ENCODE measurements around the gene KIAA1143. TPM values are rescaled to one million over a fixed set of nuclear protein-coding genes. Genes with fewer than 3 reads are reported as not detected.
A peak's percentile ranks its signal among the peaks of the same experiment; 100 is the strongest.

KIAA1143 gene
- 17.9 TPM for total RNA-seq
- long read RNA-seq, full-length matches to known transcripts = 9 of 14 reads
- long read RNA-seq, partial matches to known transcripts = 0 of 14 reads
- long read RNA-seq, other reads (novel, unspliced or antisense) = 5 of 14 reads

- DNase-seq (ENCODE audit: low spot score) = peak; percentile 98
Measured at GRCh38 chr3:44761424-44762169, at the start of gene KIAA1143, which contains the start of gene KIF15. KIAA1143 (minus strand) TSS chr3:44761619; CDS start chr3:44761602, 17 bp downstream. KIF15 (plus strand) TSS chr3:44761794; CDS start chr3:44761866, 72 bp downstream.

GRCh38 chr3:44805960-44806359, 44.5 kb upstream of the KIAA1143 start:
- DNase-seq (ENCODE audit: low spot score) = no peak

- no peak for DNase-seq (ENCODE audit: low spot score)
Measured at GRCh38 chr3:44803298-44803697, 41.9 kb upstream of the KIAA1143 start.

GRCh38 chr3:44802011-44802410, 40.6 kb upstream of the KIAA1143 start:
- no peak for DNase-seq (ENCODE audit: low spot score)

GRCh38 chr3:44795197-44795596, 33.8 kb upstream of the KIAA1143 start:
- no peak for DNase-seq (ENCODE audit: low spot score)

GRCh38 chr3:44782891-44783290, 21.5 kb upstream of the KIAA1143 start:
- DNase-seq (ENCODE audit: low spot score) = no peak

GRCh38 chr3:44772099-44772442, 10.7 kb upstream of the KIAA1143 start:
- no peak for DNase-seq (ENCODE audit: low spot score)

GRCh38 chr3:44771424-44772098, 10.1 kb upstream of the KIAA1143 start:
- DNase-seq (ENCODE audit: low spot score) = no peak

GRCh38 chr3:44764248-44764647, 2.8 kb upstream of the KIAA1143 start:
- DNase-seq (ENCODE audit: low spot score) = no peak

GRCh38 chr3:44762690-44763089, 1.3 kb upstream of the KIAA1143 start:
- DNase-seq (ENCODE audit: low spot score) = no peak

- no peak for DNase-seq (ENCODE audit: low spot score)
Measured at GRCh38 chr3:44762170-44762677, 805 bp upstream of the KIAA1143 start.

- DNase-seq (ENCODE audit: low spot score) = no peak
Measured at GRCh38 chr3:44761101-44761423, 357 bp downstream of the KIAA1143 start.

- DNase-seq (ENCODE audit: low spot score) = no peak
Measured at GRCh38 chr3:44734646-44735168, 26.7 kb downstream of the KIAA1143 start.

- DNase-seq (ENCODE audit: low spot score) = peak; percentile 96
Measured at GRCh38 chr3:44729384-44729910, 32.0 kb downstream of the KIAA1143 start, which contains the start of gene ZNF501. ZNF501 (plus strand) TSS chr3:44729635; CDS start chr3:44734422, 4,787 bp downstream.

GRCh38 chr3:44722103-44722401, 39.4 kb downstream of the KIAA1143 start:
- DNase-seq (ENCODE audit: low spot score) = no peak

GRCh38 chr3:44721231-44722102, 40.0 kb downstream of the KIAA1143 start:
- DNase-seq (ENCODE audit: low spot score) = no peak

- peak; percentile 94 for DNase-seq (ENCODE audit: low spot score)
Measured at GRCh38 chr3:44712455-44713075, 48.9 kb downstream of the KIAA1143 start, which contains the start of gene ZNF502. ZNF502 (plus strand) TSS chr3:44712660; CDS start chr3:44720262, 7,602 bp downstream.

Measured in mesenteric fat pad (tissue), 1 donor.